ENCODE data around the gene IL25.

DNA sequence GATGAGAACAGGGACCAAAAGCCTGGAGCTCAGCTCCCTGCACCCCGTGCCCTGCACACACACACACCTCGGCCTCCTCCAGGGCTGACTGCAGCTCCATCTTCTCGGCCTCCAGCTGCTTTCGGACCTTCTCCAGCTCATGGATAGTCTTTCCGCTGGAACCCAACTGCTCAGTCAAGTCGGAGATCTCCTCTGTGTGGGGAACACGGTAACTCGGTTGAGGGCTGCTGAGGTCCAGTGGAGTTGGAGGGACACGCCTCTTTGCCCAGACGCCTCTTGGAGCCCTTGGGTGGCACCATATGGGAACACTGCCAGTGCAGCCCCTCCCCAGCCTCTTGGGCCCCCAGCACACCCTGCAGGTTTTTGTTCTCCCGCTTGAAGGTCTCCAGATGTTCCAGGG, 44.2 kb downstream of the IL25 start:
- TF ChIP-seq CHD2 (IDR thresholded peaks at IDR 0.05; ENCODE audit: low read length): no peak
- no peak for TF ChIP-seq CHD1 (IDR thresholded peaks at IDR 0.05; ENCODE audit: low read depth, low read length)
- TF ChIP-seq, protein P1, sequence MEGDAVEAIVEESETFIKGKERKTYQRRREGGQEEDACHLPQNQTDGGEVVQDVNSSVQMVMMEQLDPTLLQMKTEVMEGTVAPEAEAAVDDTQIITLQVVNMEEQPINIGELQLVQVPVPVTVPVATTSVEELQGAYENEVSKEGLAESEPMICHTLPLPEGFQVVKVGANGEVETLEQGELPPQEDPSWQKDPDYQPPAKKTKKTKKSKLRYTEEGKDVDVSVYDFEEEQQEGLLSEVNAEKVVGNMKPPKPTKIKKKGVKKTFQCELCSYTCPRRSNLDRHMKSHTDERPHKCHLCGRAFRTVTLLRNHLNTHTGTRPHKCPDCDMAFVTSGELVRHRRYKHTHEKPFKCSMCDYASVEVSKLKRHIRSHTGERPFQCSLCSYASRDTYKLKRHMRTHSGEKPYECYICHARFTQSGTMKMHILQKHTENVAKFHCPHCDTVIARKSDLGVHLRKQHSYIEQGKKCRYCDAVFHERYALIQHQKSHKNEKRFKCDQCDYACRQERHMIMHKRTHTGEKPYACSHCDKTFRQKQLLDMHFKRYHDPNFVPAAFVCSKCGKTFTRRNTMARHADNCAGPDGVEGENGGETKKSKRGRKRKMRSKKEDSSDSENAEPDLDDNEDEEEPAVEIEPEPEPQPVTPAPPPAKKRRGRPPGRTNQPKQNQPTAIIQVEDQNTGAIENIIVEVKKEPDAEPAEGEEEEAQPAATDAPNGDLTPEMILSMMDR (IDR thresholded peaks at IDR 0.05; ENCODE audit: control extremely low read depth in 1 of 3, insufficient read depth in 1 of 3, low read depth in 1 of 3, low read length in 3 of 3): no peak
- TF ChIP-seq YY1 (IDR thresholded peaks at IDR 0.05; ENCODE audit: low read depth, low read length): no peak

Data from H1 (cell line).